ENCODE measurements around the gene AMOT. TPM values are rescaled to one million over a fixed set of nuclear protein-coding genes. Genes with fewer than 3 reads are reported as not detected.

The AMOT gene
- total and polyA plus RNA-seq, 2 donors (not counting 1 experiment from before 2014, with no cell fraction given) = 0.91 to 5.2 TPM

GRCh38 chrX:112735147-112735546 lies 105.5 kb downstream of the AMOT start:
- H3K79me2 ChIP-seq (ENCODE audit: control insufficient read depth, insufficient read depth, low read length) = no peaks in the 10 kb centered on the region
- ChIA-PET CTCF (no interaction called here), POLR2A (no interaction called here)
- H3K27ac Mint-ChIP-seq = no peak overlapping the region
- no peak for ATAC-seq (ENCODE audit: low read depth)
- H3K4me3 ChIP-seq (ENCODE audit: control extremely low read depth in 1 of 5, extremely low read depth in 1 of 5, insufficient read depth in 1 of 5, low read depth in 2 of 5, low read length in 4 of 5) = no peak overlapping the region
- no peak for DNase-seq
- H3K4me3 Mint-ChIP-seq = no peak overlapping the region
- intact Hi-C loops (cut with micrococcal nuclease) = loop anchor here (10.0 kb wide), 1 partner anchor 860 kb away; the partner anchor contains the start of gene TRPC5OS
- no peaks in the 10 kb centered on the region for H3K9me3 ChIP-seq (ENCODE audit: control extremely low read depth in 1 of 3, control insufficient read depth in 2 of 3, insufficient read depth in 1 of 3, low read length in 2 of 3)
- no peak overlapping the region for H3K9ac ChIP-seq (ENCODE audit: low read length)
- no peaks in the 10 kb centered on the region for H3K27me3 ChIP-seq (replicated peaks in 1 of 4; ENCODE audit: control extremely low read depth in 1 of 4, control insufficient read depth in 3 of 4, insufficient read depth in 4 of 4, low read length in 3 of 4)
- no peaks in the 10 kb centered on the region for H4K20me1 ChIP-seq (ENCODE audit: control insufficient read depth, insufficient read depth, low read length, poor library complexity, severe bottlenecking)
- H2AFZ ChIP-seq (ENCODE audit: insufficient read depth, low read depth, low read length, poor library complexity, severe bottlenecking) = no peak overlapping the region
- no CpG with 5 or more reads among the region's 2 CpGs for WGBS (ENCODE audit: insufficient coverage)
- H3K36me3 ChIP-seq (replicated peaks in 1 of 2; ENCODE audit: control extremely low read depth in 1 of 2, control insufficient read depth in 1 of 2, extremely low read depth in 1 of 2, insufficient read depth in 2 of 2, low read length in 1 of 2) = no peaks in the 10 kb centered on the region
- peaks cover 6 to 9% of the 10 kb centered on the region in 2 donors for H3K4me1 ChIP-seq (ENCODE audit: control insufficient read depth in 2 of 2, insufficient read depth in 2 of 2, low read length in 2 of 2)
- peaks cover 13% of the 10 kb centered on the region for H3K4me1 Mint-ChIP-seq
- TF ChIP-seq CTCF (IDR thresholded peaks at IDR 0.05) (no peak), EZH2 (IDR thresholded peaks at IDR 0.05; ENCODE audit: borderline replicate concordance, insufficient read depth, low read depth, low read length, poor library complexity, severe bottlenecking) (no peak)
- no peaks in the 10 kb centered on the region for H3K9me3 Mint-ChIP-seq (ENCODE audit: insufficient read depth)
- H3K4me2 ChIP-seq (replicated peaks; ENCODE audit: low read depth, low read length, poor library complexity, severe bottlenecking) = no peak overlapping the region
- no peak overlapping the region for H3K27ac ChIP-seq (ENCODE audit: low read length in 2 of 2)
- no peaks in the 10 kb centered on the region for H3K27me3 Mint-ChIP-seq

- no peaks in the 10 kb centered on the region for H3K36me3 ChIP-seq (replicated peaks in 1 of 2; ENCODE audit: control extremely low read depth in 1 of 2, control insufficient read depth in 1 of 2, extremely low read depth in 1 of 2, insufficient read depth in 2 of 2, low read length in 1 of 2)
- H3K9me3 Mint-ChIP-seq (ENCODE audit: insufficient read depth) = no peaks in the 10 kb centered on the region
- H2AFZ ChIP-seq (ENCODE audit: insufficient read depth, low read depth, low read length, poor library complexity, severe bottlenecking) = no peak overlapping the region
- ATAC-seq (ENCODE audit: low read depth) (no peak), DNase-seq (peak; percentile 4)
- intact Hi-C loops (cut with micrococcal nuclease) = loop anchor here (10.0 kb wide), 1 partner anchor 859 kb away; the partner anchor contains the start of gene TRPC5OS
- TF ChIP-seq EZH2 (IDR thresholded peaks at IDR 0.05; ENCODE audit: borderline replicate concordance, insufficient read depth, low read depth, low read length, poor library complexity, severe bottlenecking) = no peak
- peak overlapping the region; percentile 65 for H3K4me3 Mint-ChIP-seq
- no peaks in the 10 kb centered on the region for H3K9me3 ChIP-seq (ENCODE audit: control extremely low read depth in 1 of 3, control insufficient read depth in 2 of 3, insufficient read depth in 1 of 3, low read length in 2 of 3)
- H3K27me3 Mint-ChIP-seq = no peaks in the 10 kb centered on the region
- H4K20me1 ChIP-seq (ENCODE audit: control insufficient read depth, insufficient read depth, low read length, poor library complexity, severe bottlenecking) = no peaks in the 10 kb centered on the region
- POLR2A ChIA-PET = no interaction called here
- no peak overlapping the region for H3K27ac ChIP-seq (ENCODE audit: low read length in 2 of 2)
- no peaks in the 10 kb centered on the region for H3K79me2 ChIP-seq (ENCODE audit: control insufficient read depth, insufficient read depth, low read length)
- no peaks in the 10 kb centered on the region for H3K27me3 ChIP-seq (replicated peaks in 1 of 4; ENCODE audit: control extremely low read depth in 1 of 4, control insufficient read depth in 3 of 4, insufficient read depth in 4 of 4, low read length in 3 of 4)
- H3K4me1 ChIP-seq (ENCODE audit: control insufficient read depth in 2 of 2, insufficient read depth in 2 of 2, low read length in 2 of 2) = peaks cover 6 to 9% of the 10 kb centered on the region in 2 donors
- peak overlapping the region; percentile 25 for H3K9ac ChIP-seq (ENCODE audit: low read length)
- H3K4me1 Mint-ChIP-seq = peaks cover 13% of the 10 kb centered on the region
- H3K27ac Mint-ChIP-seq = no peak overlapping the region
- no peak overlapping the region for H3K4me3 ChIP-seq (ENCODE audit: control extremely low read depth in 1 of 5, extremely low read depth in 1 of 5, insufficient read depth in 1 of 5, low read depth in 2 of 5, low read length in 4 of 5)
- WGBS (ENCODE audit: insufficient coverage) = no CpG with 5 or more reads among the region's 3 CpGs
- CTCF ChIA-PET = no interaction called here
- H3K4me2 ChIP-seq (replicated peaks; ENCODE audit: low read depth, low read length, poor library complexity, severe bottlenecking) = peak overlapping the region; percentile 48
These were observed 106.3 kb downstream of the AMOT start for GRCh38 chrX:112734290-112734689.

Data from B cell (primary cell).